HepG2 (cell line): Measurements from ENCODE around the gene SRP68.
A peak's percentile ranks its signal among the peaks of the same experiment; 100 is the strongest.

Experiments used
- HOXA5 ChIP-seq: sonication (generic); formaldehyde crosslinking; IDR thresholded peaks from 2 replicates; pipeline ENCODE4 v1.4.0; 2020; ENCODE audit warnings: missing genetic modification reagents
- POLR2A ChIP-seq, 2 experiments: IDR thresholded peaks; 2 replicates each; pipeline ENCODE4 v1.6.1; 2011; ENCODE audit warnings: low read depth in 2 of 2, low read length in 2 of 2, mild to moderate bottlenecking in 1 of 2, moderate library complexity in 1 of 2; ENCODE audit not compliant: insufficient read depth in 1 of 2
- ZNF792 ChIP-seq: IDR thresholded peaks from 2 replicates; pipeline ENCODE4 v1.6.1; 2016
- TF ChIP-seq, protein P1 (sequence below): sonication (generic); formaldehyde crosslinking; IDR thresholded peaks from 2 replicates; pipeline ENCODE4 v1.8.0; 2022; ENCODE audit warnings: low read depth, missing genetic modification reagents

- no peak for TF ChIP-seq ZNF792
- no peak for TF ChIP-seq HOXA5 (CRISPR knock-in tag)
- TF ChIP-seq POLR2A (IDR thresholded peaks at IDR 0.05; ENCODE audit: insufficient read depth in 1 of 2, low read depth in 2 of 2, low read length in 2 of 2): 0 out of 4 replicates have a peak, but pooled peaks of 1 of the 2 experiments have one; percentile 25
- TF ChIP-seq, protein P1, sequence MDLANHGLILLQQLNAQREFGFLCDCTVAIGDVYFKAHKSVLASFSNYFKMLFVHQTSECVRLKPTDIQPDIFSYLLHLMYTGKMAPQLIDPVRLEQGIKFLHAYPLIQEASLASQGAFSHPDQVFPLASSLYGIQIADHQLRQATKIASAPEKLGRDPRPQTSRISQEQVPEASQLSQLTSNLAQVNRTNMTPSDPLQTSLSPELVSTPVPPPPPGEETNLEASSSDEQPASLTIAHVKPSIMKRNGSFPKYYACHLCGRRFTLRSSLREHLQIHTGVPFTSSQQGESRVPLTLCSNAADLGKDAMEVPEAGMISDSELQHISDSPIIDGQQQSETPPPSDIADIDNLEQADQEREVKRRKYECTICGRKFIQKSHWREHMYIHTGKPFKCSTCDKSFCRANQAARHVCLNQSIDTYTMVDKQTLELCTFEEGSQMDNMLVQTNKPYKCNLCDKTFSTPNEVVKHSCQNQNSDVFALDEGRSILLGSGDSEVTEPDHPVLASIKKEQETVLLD (CRISPR knock-in tag): no peak
Measured at GRCh38 chr17:76038050-76038449, 34.3 kb downstream of the SRP68 start.
